A673 (cell line): ENCODE results near the gene GAS7. TPM values are rescaled to one million over a fixed set of nuclear protein-coding genes. Genes with fewer than 3 reads are reported as not detected.

ENCODE experiments used
- BruUV-seq: library from RNA; stranded (reverse); fragments of 400-500 nt; replicated peaks from 2 replicates; lab custom pipeline; 2021; lab: Mats Ljungman, UMichigan
- CTCF ChIA-PET: fragments of 300-600 bp; sonication (Branson Sonifier 250); formaldehyde crosslinking; loops from one replicate; lab custom pipeline; 2022; ENCODE audit warnings: antibody characterized with exemption; lab: Charles Lee
- POLR2A ChIA-PET: fragments of 300-600 bp; sonication (Branson Sonifier 250); formaldehyde crosslinking; loops from one replicate; lab custom pipeline; 2022; ENCODE audit warnings: antibody characterized with exemption; ENCODE audit not compliant: low non-redundant PET; lab: Charles Lee
- DNase-seq: peaks from one replicate; pipeline ENCODE4 v3.0.0-alpha.2; 2015; ENCODE audit warnings: low spot score
- H3K27ac ChIP-seq: fragments of 200-600 bp; sonication (generic); 2 replicates; pipeline ENCODE4 v1.5.1; 2016; ENCODE audit warnings: mixed run types, low read depth, mild to moderate bottlenecking, mixed read lengths, antibody characterized with exemption, low read length; ENCODE audit not compliant: poor library complexity, severe bottlenecking
- H3K27me3 ChIP-seq: fragments of 200-600 bp; sonication (generic); replicated peaks from 2 replicates; pipeline ENCODE4 v1.6.1; 2017; ENCODE audit warnings: mixed run types, low read depth, mild to moderate bottlenecking, mixed read lengths, antibody characterized with exemption, low read length; ENCODE audit not compliant: insufficient read depth, poor library complexity
- H3K36me3 ChIP-seq: fragments of 200-600 bp; sonication (generic); 2 replicates; pipeline ENCODE4 v1.6.1; 2016; ENCODE audit warnings: mixed run types, mild to moderate bottlenecking, mixed read lengths, antibody characterized with exemption, low read length; ENCODE audit not compliant: insufficient read depth, poor library complexity, severe bottlenecking
- H3K4me1 ChIP-seq: fragments of 200-600 bp; sonication (generic); 2 replicates; pipeline ENCODE4 v1.6.1; 2017; ENCODE audit warnings: mixed run types, mild to moderate bottlenecking, mixed read lengths, antibody characterized with exemption, low read length; ENCODE audit not compliant: insufficient read depth, poor library complexity, severe bottlenecking
- H3K4me3 ChIP-seq: fragments of 200-600 bp; sonication (generic); 2 replicates; pipeline ENCODE4 v1.5.1; 2016; ENCODE audit warnings: low read depth, mixed run types, mild to moderate bottlenecking, mixed read lengths, low read length; ENCODE audit not compliant: poor library complexity, severe bottlenecking
- H3K9me3 ChIP-seq: fragments of 200-600 bp; sonication (generic); 2 replicates; pipeline ENCODE4 v1.6.1; 2016; ENCODE audit warnings: mixed run types, low read depth, mild to moderate bottlenecking, mixed read lengths, antibody characterized with exemption, low read length; ENCODE audit not compliant: poor library complexity, severe bottlenecking
- EZH2 ChIP-seq: fragments of 200-600 bp; sonication (generic); IDR thresholded peaks from 2 replicates; pipeline ENCODE4 v1.6.1; 2017; ENCODE audit warnings: borderline replicate concordance, low read depth, mild to moderate bottlenecking, mixed read lengths, antibody characterized with exemption, low read length; ENCODE audit not compliant: poor library complexity, severe bottlenecking
- intact Hi-C: fragments of 100-400 bp; cut with micrococcal nuclease; formaldehyde crosslinking; loops from one replicate; pipeline ENCODE4 v1.10.0; 2022; ENCODE audit not compliant: unreplicated experiment
- total RNA-seq: library from RNA; stranded (reverse); gene quantifications from 2 replicates; pipeline ENCODE4 v1.2.3, GENCODE V29; 2021
- TF ChIP-seq, protein P1 (sequence below): fragments of 300-800, 200-600 bp; sonication (generic); conservative IDR thresholded peaks from 2 replicates; pipeline ENCODE4 v1.5.1; 2017; ENCODE audit warnings: low read depth, mild to moderate bottlenecking, antibody characterized with exemption, low read length, moderate library complexity, mixed read lengths

GAS7 gene
- total RNA-seq, 1 experiment from 2014 or later, result 2.3 TPM

DNA sequence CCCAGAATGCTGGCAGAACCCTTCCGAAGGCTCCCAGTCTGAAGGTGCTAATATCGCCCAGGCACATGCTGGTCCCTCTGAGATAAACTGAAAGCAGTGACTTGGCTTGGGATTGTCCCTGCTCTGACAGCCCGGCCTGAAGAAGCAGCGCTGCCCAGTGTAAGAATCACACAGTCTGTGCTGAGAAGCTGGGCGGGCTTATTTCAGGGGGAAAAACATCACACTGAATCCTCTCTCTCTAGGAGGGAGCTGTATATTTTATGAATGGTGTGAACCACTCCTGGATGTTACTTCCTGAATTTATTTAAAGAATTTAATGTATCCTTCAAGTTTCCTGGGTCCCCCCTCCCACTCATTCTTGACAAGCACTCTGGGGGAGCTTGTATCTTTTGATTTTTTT is 36.3 kb downstream of the GAS7 start:
- Histone ChIP-seq H3K27me3 (no peaks in the 10 kb centered on the region), H3K4me1 (no peaks in the 10 kb centered on the region), H3K27ac (no peak overlapping the region), H3K36me3 (no peaks in the 10 kb centered on the region), H3K4me3 (no peak overlapping the region), H3K9me3 (no peaks in the 10 kb centered on the region)
- intact Hi-C loops, result no loop called here
- no TSS peak for BruUV-seq
- ChIA-PET POLR2A (no interaction called here), CTCF (no interaction called here)
- DNase-seq, result no peak
- TF ChIP-seq EZH2, result no peak
- TF ChIP-seq, protein P1, sequence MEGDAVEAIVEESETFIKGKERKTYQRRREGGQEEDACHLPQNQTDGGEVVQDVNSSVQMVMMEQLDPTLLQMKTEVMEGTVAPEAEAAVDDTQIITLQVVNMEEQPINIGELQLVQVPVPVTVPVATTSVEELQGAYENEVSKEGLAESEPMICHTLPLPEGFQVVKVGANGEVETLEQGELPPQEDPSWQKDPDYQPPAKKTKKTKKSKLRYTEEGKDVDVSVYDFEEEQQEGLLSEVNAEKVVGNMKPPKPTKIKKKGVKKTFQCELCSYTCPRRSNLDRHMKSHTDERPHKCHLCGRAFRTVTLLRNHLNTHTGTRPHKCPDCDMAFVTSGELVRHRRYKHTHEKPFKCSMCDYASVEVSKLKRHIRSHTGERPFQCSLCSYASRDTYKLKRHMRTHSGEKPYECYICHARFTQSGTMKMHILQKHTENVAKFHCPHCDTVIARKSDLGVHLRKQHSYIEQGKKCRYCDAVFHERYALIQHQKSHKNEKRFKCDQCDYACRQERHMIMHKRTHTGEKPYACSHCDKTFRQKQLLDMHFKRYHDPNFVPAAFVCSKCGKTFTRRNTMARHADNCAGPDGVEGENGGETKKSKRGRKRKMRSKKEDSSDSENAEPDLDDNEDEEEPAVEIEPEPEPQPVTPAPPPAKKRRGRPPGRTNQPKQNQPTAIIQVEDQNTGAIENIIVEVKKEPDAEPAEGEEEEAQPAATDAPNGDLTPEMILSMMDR, result no peak

DNA sequence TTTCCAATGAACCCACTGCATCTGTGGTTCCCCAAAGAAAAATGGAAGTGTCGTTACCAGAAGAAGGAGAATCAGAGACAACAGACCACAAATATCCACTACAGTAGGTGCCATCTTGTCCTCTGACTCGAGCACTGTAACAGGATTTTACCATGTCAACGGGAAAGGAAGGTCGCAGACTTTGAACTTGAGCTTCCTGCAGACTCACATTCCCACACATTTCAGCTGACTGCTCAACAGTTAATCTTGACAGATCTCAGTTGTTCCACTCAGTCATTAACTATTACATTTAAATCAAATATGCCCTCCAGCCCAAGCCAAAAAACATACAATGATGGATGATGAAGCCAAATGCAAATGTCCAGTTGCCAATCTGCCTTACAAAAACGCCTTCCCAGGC is 37.0 kb downstream of the GAS7 start:
- Histone ChIP-seq H3K27me3 (no peaks in the 10 kb centered on the region), H3K27ac (no peak overlapping the region), H3K9me3 (no peaks in the 10 kb centered on the region), H3K36me3 (no peaks in the 10 kb centered on the region), H3K4me3 (no peak overlapping the region), H3K4me1 (no peaks in the 10 kb centered on the region)
- BruUV-seq, result no TSS peak
- ChIA-PET CTCF (no interaction called here), POLR2A (no interaction called here)
- intact Hi-C loops, result no loop called here
- DNase-seq, result no peak
- TF ChIP-seq, protein P1, result no peak
- no peak for TF ChIP-seq EZH2

DNA sequence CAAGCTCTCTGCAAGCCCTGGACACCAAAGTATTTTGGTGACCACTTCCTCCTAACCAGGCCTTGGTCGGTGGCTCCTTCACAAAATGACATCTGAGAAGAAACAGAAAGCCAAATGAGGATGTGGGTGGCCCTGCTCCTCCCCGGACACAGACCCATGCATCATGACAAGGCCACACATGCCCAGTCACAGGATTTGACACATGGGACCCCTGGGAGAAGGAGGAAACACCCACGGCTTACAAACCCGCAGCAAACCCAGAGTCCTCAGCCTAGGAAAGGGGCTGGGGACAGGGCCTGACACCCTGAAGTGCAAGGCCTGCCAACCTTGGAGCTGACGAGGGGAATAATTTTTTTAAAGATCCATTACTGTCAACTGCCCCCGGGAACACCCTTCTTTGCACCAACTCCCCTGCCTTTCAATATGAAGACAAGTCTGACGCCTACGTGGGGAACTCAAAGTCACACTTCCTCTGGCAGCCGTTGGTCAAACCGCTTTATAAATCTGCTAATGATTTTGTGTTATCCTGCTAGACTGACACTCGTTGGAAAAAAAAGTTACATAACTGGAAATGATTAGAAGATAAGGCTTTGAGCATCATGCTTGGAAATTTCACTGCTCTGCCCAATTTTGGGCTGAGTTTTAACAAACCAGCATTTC is 41.3 kb downstream of the GAS7 start:
- no peak overlapping the region for H3K4me3 ChIP-seq
- DNase-seq, result no peak
- BruUV-seq, result no TSS peak

More for the DNA sequence above, 41.3 kb downstream of the GAS7 start:
- Histone ChIP-seq H3K27me3 (no peaks in the 10 kb centered on the region), H3K4me1 (no peaks in the 10 kb centered on the region), H3K36me3 (no peaks in the 10 kb centered on the region), H3K27ac (no peak overlapping the region), H3K9me3 (no peaks in the 10 kb centered on the region)
- POLR2A ChIA-PET, result no interaction called here
- intact Hi-C loops, result no loop called here
- TF ChIP-seq, protein P1, result no peak
- TF ChIP-seq EZH2, result no peak
- CTCF ChIA-PET, result no interaction called here
